Thymus (tissue), 11 donors: ENCODE results near the gene RASAL1. TPM values are rescaled to one million over a fixed set of nuclear protein-coding genes. Genes with fewer than 3 reads are reported as not detected.

Source experiments
- DNase-seq, 9 donors: peaks; one replicate each; pipeline ENCODE4 v3.0.0-alpha.2; 2013; ENCODE audit warnings: low spot score in 9 of 9, low read depth in 6 of 9, missing footprints in 1 of 9
- H3K27ac ChIP-seq, 2 donors: one replicate each; pipeline ENCODE4 v1.5.1; 2013; ENCODE audit warnings: control low read depth in 1 of 2, low read depth in 1 of 2, low read length in 1 of 2, mild to moderate bottlenecking in 1 of 2, moderate library complexity in 1 of 2
- H3K27me3 ChIP-seq, 2 donors: one replicate each; pipeline ENCODE4 v1.5.1; 2013; ENCODE audit warnings: low read length in 1 of 2; ENCODE audit not compliant: control insufficient read depth in 2 of 2, insufficient read depth in 1 of 2
- H3K36me3 ChIP-seq, 2 donors: one replicate each; pipeline ENCODE4 v1.5.1; 2013; ENCODE audit warnings: low read length in 1 of 2, mild to moderate bottlenecking in 1 of 2, moderate library complexity in 1 of 2; ENCODE audit not compliant: control insufficient read depth in 2 of 2, insufficient read depth in 2 of 2
- H3K4me1 ChIP-seq, 2 donors: one replicate each; pipeline ENCODE4 v1.5.1; 2013; ENCODE audit warnings: low read length in 2 of 2; ENCODE audit not compliant: control insufficient read depth in 2 of 2, insufficient read depth in 2 of 2
- H3K4me3 ChIP-seq, 2 donors: one replicate each; pipeline ENCODE4 v1.5.1; 2013; ENCODE audit warnings: low read length in 2 of 2, control low read depth in 1 of 2, mild to moderate bottlenecking in 1 of 2
- H3K9me3 ChIP-seq, 2 donors: one replicate each; pipeline ENCODE4 v1.5.1; 2013; ENCODE audit warnings: low read length in 1 of 2, mild to moderate bottlenecking in 1 of 2; ENCODE audit not compliant: control insufficient read depth in 2 of 2, insufficient read depth in 1 of 2
- WGBS: extraction: QIAGEN DNeasy Blood & Tissue Kit; methylation state at CpG from one replicate; pipeline ENCODE4 v1.1.7; 2013; 5-methylcytosine and 5-hydroxymethylcytosine counted together
- polyA plus RNA-seq: library from polyadenylated mRNA; stranded (reverse); fragments of 200-250 nt; gene quantifications from one replicate; pipeline ENCODE4 v1.2.3, GENCODE V29; 2013
- total RNA-seq: library from RNA; stranded (reverse); fragments of 120-200 nt; gene quantifications from one replicate; pipeline ENCODE4 v1.2.4, GENCODE V29; 2013
- donor health status: healthy.

RASAL1 gene
- total and polyA plus RNA-seq, 2 donors = 1.7 to 3.7 TPM

DNA sequence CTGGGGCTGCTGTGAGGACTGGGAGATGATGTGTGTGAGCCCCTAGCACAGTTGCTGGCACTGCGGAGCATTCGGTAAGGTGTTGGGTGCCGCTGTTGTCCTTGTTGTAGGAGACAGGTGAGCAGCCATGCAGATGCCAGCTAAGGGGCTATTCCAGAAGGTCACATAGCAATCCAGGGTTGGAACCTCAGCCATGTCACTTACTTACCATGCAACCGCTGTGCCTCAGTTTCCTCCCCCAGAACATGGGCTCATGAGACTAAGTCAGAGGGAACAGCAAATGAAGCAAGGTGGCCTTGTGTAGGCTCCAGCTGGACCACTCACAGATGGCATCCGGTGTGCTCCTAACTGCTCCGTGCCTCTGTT lies 65.8 kb downstream of the RASAL1 start:
- no peaks in the 10 kb centered on the region for H3K36me3 ChIP-seq
- H3K27me3 ChIP-seq = no peaks in the 10 kb centered on the region
- no peak overlapping the region for H3K4me3 ChIP-seq
- peaks cover 0 to 18% of the 10 kb centered on the region in 2 donors for H3K4me1 ChIP-seq
- no peak overlapping the region for H3K27ac ChIP-seq
- DNase-seq = no peak
- H3K9me3 ChIP-seq = no peaks in the 10 kb centered on the region
- 94% methylated on average over 6 of the region's 6 CpGs for WGBS

DNA sequence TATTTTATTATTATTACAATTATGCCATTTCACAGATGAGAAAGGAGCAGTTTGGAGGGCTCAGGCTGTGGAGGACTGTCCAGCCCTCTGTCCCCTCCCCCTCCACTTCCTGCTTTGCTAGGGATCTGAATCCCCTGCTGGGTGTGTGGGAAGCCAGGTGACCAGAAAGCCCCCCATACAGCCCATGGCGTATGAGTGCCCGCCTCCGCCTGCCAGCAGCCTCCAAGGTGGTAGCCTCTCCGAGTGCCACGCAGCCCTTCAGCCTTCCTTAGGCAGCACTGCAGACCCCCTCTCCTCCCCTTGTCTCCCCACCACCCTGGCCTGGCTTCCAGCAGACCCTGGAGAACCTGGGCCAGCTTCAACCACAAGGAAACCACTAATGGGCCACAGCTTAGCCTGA lies 66.4 kb downstream of the RASAL1 start:
- no peak overlapping the region for H3K4me3 ChIP-seq
- DNase-seq = no peak
- H3K4me1 ChIP-seq = peaks cover 0 to 13% of the 10 kb centered on the region in 2 donors
- WGBS = 92% methylated on average over 5 of the region's 5 CpGs
- H3K27me3 ChIP-seq = no peaks in the 10 kb centered on the region
- no peak overlapping the region for H3K27ac ChIP-seq
- no peaks in the 10 kb centered on the region for H3K36me3 ChIP-seq
- no peaks in the 10 kb centered on the region for H3K9me3 ChIP-seq

DNA sequence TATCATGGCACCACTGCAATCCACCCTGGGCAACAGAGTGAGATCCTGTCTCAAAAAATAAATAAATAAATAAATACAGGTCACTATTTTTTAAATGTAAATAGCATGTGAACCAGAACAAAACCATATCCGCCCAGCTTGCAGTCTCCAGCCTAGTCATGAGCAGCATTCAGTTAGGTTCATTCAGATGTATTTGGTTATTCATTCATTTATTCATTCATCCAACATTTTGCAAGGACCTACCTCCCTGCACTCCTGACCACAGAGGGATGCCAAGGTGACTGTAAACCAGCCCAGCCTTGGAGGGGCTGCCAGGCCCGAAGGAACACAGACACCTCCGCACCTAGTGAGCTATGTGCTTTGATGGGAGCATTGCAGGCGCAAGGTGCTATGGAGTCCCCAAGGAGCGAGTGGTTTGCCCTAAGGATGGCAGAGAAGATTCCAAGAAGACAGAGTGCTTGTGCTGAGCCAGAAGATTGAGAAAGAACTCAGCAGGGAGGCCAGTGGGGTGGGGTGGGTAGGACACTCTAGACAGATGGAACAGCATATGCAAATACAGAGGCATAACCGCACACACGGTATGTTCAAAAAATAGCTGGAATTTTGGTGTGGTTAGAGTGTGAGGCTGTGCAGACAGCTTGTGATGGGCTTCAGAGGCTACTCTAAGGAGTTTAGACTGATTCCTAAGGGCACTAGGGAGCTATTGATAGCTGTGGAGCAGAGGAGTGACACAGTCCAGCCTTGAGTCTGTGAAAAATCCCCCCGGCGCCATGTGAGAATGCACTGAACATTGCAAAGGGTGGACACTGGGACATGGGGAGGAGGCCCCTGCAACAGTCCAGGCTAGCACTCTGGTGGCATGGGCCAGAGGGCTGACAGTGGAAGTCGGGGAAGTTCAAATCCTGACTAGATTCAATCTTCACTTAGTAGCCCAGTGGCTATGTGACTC lies 67.3 kb downstream of the RASAL1 start:
- 96% methylated on average over 10 of the region's 10 CpGs for WGBS
- Histone ChIP-seq H3K27ac (no peak overlapping the region), H3K4me1 (peaks cover 0 to 9% of the 10 kb centered on the region in 2 donors), H3K36me3 (no peaks in the 10 kb centered on the region), H3K9me3 (peaks cover 0 to 3% of the 10 kb centered on the region in 2 donors), H3K27me3 (no peaks in the 10 kb centered on the region), H3K4me3 (no peak overlapping the region)
- DNase-seq = no peak

DNA sequence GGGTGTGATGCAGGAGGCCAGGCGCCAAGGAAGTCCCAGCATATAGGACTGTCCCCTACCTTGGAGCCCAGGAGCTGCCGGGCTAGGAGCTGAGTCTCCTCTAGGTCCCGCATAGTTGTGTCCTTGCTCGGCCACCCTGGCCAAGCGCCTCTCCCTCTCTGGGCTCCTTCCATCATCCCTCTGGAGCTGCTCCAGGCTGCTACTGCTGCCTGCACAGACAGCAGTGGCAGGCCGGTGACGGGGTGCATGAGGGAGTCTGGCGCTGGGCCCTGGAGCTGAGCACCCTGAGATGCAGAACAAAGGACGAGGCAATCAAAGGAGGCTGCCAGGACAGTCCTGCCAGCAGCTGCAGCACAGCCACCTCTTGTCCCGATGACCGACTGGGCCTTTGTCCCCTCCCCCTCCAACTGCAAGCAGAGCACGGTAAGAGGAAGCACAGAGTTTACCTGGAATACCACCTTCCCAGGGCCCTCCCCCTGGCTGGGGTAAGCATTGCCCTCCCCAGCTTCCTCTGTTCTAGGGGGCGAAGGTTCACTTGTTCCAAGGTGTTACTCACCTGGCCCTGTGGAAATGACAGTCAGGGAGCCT lies 68.7 kb downstream of the RASAL1 start:
- Histone ChIP-seq H3K36me3 (no peaks in the 10 kb centered on the region), H3K27me3 (no peaks in the 10 kb centered on the region), H3K27ac (no peak overlapping the region), H3K4me1 (peaks cover 0 to 9% of the 10 kb centered on the region in 2 donors), H3K9me3 (peaks cover 0 to 3% of the 10 kb centered on the region in 2 donors), H3K4me3 (no peak overlapping the region)
- DNase-seq = no peak
- 91% methylated on average over 13 of the region's 13 CpGs for WGBS

DNA sequence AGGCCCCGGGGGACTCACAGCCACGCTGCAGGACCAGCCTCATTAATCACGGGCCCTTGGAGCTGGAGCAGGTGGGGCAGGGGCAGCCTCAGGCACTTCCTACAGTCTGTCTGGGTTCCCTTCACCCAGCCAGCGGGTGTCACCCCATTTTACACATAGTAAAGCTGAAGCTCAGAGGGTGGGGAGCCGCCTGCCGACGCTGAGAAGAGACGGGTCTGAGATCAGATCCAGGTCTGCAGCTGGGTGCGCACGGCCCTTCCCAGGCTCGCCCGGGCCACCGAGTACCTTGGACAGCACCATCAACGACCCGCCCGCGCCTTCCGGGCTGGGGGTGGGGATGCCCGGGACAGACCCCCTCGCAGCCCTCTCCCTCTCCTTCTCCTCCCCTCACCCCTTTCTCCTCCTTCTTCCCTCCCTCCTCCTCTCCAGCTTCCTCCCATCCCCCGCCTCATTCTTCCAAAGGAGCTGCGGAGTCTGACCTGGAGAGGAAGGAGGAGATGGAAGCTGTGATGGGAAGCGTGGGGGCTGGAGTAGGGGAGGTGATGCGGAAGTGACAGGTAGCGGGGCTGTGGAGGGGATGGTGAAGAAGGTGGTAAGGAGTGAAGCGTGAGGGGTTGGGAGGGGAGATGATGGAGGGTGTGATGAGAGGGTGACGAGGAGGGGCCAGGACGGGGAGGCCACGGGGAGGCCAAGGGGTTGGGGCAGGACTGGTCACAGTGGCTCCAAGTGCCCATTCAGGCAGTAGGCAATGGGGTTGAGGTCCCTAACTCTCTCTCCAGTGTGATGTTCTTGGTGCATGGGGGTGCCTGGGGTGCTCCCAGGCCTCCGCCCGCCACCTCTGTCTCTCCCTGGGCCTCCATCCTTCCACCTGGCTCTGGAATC lies 70.2 kb downstream of the RASAL1 start:
- peaks cover 0 to 3% of the 10 kb centered on the region in 2 donors for H3K9me3 ChIP-seq
- peaks cover 0 to 9% of the 10 kb centered on the region in 2 donors for H3K4me1 ChIP-seq
- H3K27me3 ChIP-seq = no peaks in the 10 kb centered on the region
- WGBS = 76% methylated on average over 31 of the region's 31 CpGs
- DNase-seq = no peak
- H3K36me3 ChIP-seq = no peaks in the 10 kb centered on the region
- no peak overlapping the region for H3K27ac ChIP-seq
- H3K4me3 ChIP-seq = no peak overlapping the region

DNA sequence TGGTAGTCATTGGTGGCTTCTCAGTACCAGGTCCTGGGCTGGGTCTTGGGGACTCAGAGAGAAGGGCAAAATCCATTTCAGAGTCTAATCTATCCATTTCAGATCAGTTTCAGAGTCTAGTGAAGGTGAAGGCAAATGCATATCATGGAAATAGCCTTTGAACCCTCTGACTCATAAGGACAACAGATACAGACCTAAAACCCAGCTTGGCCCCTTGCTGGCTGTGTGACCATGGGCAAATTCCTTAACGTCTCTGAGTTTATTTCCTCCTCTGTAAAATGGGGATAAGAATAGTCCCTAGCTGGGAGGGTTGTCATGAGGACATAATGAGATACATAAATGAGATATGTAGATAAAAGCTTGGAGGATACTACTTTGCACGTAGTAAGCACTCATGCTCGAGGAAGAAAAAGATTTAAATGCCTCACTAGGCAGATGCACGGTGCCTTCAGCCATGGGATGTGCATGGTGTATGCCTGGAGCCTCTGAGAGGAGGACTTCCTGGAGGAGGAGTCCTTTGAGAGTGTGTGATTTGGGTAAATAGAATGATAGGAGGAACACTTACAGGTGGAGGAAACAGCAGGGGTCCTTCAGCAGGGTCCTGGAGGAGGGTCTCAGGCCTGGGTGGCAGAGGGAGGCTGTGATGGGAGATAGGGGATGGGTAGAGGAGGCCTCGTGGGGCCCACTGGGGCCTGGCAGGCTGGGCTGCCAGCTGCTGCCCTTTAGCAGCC lies 71.0 kb downstream of the RASAL1 start:
- WGBS = 86% methylated on average over 5 of the region's 5 CpGs
- no peak overlapping the region for H3K27ac ChIP-seq

DNA sequence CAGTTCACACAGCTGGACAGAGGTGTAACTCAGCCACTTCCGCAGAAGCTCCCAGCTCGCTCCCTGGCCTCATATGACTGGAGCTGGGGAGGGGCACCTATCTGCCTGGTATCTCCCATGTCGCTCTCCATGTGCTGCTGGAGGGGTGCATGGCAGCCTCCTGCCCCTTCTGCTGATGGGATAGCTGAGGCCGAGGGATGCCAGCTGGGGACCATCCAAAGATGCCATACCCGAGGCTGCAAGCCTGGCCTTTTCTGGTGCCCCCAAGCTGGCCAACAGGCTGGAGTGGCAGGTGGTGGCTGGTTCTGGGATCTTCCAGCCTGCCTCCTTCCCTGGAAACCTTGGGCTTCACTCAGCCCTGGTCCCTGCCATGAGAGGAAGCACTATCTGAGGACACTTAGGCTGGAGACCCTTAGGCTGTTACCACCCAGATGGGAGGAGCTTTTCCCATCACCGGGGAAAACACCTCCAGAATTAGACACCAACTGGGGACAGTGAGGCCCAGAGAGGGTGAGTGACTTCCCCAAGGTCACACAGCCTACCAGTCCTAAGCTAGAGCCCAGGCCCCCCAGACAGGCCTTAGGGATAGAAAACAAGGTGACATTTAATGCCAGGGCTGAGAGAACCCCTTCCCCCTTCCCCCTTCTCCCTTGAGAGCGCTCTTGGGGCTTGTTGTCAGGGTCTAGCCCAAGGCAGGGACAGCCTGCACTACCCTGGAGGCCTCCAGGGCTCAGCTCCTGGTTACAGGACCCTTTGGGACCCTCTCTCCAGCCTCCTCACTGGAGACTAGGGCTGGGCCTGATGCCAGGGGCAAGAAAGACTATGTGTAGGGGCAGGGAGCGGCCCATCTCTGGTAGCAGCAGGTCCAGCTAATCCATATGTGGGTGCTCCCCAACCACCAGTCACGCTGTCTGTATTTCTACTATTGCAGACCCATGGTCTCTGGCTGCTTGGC lies 71.9 kb downstream of the RASAL1 start:
- no peak for DNase-seq
- Histone ChIP-seq H3K27me3 (no peaks in the 10 kb centered on the region), H3K36me3 (no peaks in the 10 kb centered on the region), H3K4me1 (peaks cover 0 to 3% of the 10 kb centered on the region in 2 donors), H3K27ac (no peak overlapping the region), H3K4me3 (no peak overlapping the region), H3K9me3 (peaks cover 0 to 3% of the 10 kb centered on the region in 2 donors)
- WGBS = 98% methylated on average over 9 of the region's 9 CpGs

More for the DNA sequence above, 71.0 kb downstream of the RASAL1 start:
- Histone ChIP-seq H3K36me3 (no peaks in the 10 kb centered on the region), H3K4me1 (peaks cover 0 to 3% of the 10 kb centered on the region in 2 donors), H3K9me3 (peaks cover 0 to 3% of the 10 kb centered on the region in 2 donors), H3K4me3 (no peak overlapping the region), H3K27me3 (no peaks in the 10 kb centered on the region)
- DNase-seq = no peak
